PC-3 (cell line): ENCODE results near the gene KCNJ10.

Source experiments
- EZH2phosphoT487 ChIP-seq: fragments of 300-600 bp; sonication (generic); IDR thresholded peaks from 2 replicates; pipeline ENCODE4 v1.6.1; 2018; ENCODE audit warnings: mild to moderate bottlenecking, antibody characterized with exemption, low read length, borderline replicate concordance
- TF ChIP-seq, protein P1 (sequence below): fragments of 300-600 bp; sonication (generic); conservative IDR thresholded peaks from 2 replicates; pipeline ENCODE4 v1.5.1; 2017; ENCODE audit warnings: antibody characterized with exemption, low read depth, mild to moderate bottlenecking, low read length

- TF ChIP-seq, protein P1, sequence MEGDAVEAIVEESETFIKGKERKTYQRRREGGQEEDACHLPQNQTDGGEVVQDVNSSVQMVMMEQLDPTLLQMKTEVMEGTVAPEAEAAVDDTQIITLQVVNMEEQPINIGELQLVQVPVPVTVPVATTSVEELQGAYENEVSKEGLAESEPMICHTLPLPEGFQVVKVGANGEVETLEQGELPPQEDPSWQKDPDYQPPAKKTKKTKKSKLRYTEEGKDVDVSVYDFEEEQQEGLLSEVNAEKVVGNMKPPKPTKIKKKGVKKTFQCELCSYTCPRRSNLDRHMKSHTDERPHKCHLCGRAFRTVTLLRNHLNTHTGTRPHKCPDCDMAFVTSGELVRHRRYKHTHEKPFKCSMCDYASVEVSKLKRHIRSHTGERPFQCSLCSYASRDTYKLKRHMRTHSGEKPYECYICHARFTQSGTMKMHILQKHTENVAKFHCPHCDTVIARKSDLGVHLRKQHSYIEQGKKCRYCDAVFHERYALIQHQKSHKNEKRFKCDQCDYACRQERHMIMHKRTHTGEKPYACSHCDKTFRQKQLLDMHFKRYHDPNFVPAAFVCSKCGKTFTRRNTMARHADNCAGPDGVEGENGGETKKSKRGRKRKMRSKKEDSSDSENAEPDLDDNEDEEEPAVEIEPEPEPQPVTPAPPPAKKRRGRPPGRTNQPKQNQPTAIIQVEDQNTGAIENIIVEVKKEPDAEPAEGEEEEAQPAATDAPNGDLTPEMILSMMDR = no peak
- no peak for TF ChIP-seq EZH2phosphoT487
Observed at GRCh38 chr1:159952932-159953331, 117.0 kb downstream of the KCNJ10 start.
